ENCODE data around the gene FUT4.

- TF ChIP-seq EZH2 (IDR thresholded peaks at IDR 0.05; ENCODE audit: insufficient read depth, poor library complexity, severe bottlenecking) (no peak), EZH2phosphoT487 (IDR thresholded peaks at IDR 0.05; ENCODE audit: insufficient read depth, low read depth) (no peak)
Measured at GRCh38 chr11:94560834-94561233, 17.1 kb downstream of the FUT4 start.
